ENCODE data around the gene BAZ2A.
"Not testable (repeated sequence)": the region's sequence is repeated elsewhere in the genome, so short reads cannot be mapped to it uniquely, and the experiment has no call there.

The BAZ2A gene

DNA sequence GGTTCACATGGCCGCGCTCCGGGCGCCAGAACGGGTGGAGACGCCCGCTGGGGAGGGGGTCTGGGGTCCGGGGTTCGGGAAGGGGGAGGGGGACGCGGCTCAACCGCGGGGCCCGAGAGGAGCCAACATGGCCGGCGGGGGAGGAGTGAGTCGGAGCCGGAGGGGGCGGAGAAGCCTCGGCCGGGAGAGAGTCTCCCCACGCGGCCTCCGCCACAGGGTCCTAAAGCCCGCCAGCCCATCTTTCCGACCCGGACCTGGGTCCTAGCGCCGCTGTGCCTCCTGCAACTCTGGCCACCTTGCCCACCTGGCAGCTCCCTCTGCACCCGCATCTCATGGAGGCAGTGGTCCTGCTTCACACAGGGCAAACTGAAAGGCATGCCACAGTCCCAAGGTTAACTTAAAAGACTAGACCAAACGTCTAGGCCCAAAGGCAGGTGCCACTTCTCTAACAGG is at the start of gene BAZ2A:
Gene BAZ2A (minus strand): TSS at position 147 of the 453 bp plus-strand sequence. CDS start 12,796 bp downstream, outside the sequence.
- DNase-seq, result peak; percentile 39

DNA sequence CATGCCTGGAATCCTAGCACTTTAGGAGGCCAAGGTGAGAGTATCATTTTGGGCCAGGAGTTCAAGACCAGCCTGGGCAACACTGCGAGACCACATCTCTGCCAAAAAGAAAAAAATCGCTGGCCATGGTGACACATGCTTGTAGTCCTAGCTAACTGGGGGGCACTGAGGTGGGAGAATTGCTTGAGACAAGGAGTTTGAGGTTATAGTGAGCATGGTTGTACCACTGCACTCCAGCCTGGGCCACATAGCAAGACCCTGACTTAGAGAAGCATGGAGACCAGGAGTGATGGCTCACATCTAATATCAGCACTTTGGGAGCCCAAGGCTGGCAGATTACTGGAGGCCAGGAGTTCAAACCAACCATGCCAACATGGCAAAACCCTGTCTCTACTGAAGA is 48.7 kb upstream of the BAZ2A start:
- DNase-seq, result no peak

DNA sequence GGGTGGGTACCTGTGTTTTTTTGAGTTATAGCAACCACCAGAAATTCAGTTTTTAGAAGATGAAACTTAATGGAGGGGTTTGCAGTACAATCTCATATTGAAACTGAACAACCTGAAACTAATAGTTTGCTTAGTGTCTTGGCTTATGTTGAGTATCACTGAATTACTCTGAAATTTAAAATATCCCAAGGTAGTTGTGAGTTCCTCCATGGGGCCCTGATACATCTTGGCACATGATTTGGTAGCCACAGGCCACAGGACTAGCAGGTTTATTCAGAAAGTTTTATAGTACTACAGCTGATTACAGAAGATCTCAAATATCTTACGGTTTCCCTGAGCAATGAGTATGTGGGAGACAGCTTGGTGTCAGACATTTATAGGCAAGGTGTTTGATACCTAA is 47.6 kb upstream of the BAZ2A start:
- DNase-seq, result no peak

DNA sequence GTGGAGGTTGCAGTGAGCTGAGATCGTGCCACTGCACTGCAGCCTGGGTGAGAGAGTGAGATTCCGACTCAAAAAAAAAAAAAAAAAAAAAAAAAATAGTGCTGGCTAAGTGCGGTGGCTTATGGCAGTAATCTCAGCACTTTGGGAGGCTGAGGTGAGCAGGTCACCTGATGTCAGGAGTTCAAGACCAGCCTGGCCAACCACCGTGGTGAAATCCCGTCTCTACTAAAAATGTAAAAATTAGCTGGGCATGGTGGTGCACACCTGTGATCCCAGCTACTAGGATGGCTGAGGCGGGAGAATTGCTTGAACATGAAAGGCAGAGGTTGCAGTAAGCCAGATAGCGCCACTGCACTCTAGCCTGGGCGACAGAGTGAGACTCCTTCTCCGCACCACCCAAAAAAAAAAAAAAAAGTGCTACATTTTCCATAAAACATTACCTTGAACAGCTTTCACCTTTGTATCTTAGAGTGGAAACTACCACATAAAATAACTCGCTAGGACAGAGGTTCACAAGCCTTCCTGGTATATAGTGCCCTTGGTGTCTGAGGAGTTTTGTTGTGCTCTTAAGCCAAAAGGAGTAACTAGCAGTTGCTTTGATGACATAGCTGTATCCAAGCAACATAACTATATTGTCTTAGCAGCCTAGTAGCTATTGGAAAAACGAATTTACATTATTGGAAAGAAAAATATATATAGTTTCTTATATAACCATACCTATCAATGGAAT is 46.9 kb upstream of the BAZ2A start:
- DNase-seq, result no peak

DNA sequence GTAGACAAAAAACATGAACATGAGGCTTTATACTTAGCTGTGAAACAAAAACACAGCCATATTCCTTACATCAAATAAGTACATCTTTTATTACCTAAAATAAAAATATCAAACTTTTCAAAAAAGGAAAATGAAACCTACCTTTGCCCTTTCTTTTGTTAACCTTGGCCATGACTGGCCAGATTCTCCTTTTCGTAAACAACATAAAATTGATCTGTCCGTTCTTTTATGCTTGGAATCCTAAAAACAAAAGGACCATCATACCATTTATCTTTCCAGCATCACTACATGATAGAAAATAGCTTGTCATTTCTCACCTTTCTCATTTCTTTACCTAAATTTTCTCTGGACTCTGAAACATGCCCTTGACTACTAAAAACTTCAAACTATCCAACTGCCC is 41.5 kb upstream of the BAZ2A start:
- DNase-seq, result no peak

DNA sequence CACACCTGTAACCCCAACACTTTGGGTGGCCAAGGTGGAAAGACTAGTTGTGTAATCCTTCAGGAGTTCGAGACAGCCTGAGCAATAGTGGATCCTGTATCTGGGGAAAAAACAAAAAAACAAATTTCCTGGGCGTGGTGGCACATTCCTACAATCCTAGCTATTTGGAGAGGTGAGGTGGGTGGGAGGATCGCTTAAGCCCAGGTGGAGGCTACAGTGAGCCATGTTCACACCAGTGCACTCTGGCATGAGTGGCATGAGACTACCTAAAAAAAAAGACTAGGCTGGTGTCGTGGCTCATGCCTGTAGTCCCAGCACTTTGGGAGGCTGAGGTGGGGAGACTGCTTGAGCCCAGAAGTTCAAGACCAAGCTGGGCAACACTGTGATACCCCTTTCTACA is 40.7 kb upstream of the BAZ2A start:
- DNase-seq, result no peak

DNA sequence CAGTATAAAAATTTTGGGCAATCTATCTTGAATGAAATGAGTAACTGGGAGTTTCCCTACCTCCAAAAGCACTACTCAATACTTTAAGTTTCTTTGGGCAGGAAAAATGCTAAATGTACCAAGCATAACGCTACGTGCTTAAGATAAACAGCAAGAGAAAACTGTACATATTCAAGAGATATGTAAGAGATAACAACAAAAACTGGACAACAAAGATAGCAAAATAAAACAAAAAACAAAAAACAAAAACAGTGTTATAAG is 38.0 kb upstream of the BAZ2A start:
- no peak for DNase-seq

DNA sequence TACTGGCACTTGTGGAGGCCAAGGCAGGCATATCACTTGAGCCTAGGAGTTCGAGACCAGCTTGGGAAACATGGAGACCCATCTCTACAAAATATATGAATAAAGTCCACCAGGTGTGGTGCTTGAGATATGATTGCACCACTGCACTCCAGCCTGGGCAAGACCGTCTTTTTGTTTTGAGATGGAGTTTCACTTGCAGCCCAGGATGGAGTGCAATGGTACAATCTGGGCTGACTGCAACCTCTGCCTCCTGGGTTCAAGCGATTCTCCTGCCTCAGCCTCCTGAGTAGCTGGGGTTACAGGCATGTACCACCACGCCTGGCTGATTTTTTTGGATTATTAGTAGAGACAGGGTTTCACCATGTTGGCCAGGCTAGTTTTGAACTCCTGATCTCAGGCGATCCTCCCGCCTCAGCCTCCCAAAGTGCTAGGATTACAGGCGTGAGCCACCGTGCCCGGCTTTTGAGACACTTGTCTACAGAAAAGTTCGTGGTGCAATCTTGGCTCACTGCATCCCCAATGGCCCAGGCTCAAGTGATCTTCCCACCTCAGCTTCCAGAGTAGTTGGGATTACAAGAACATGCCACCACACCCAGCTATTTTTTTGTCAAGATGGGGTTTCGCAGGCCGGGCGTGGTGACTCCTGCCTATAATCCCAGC is 32.0 kb upstream of the BAZ2A start:
- DNase-seq, result no peak

DNA sequence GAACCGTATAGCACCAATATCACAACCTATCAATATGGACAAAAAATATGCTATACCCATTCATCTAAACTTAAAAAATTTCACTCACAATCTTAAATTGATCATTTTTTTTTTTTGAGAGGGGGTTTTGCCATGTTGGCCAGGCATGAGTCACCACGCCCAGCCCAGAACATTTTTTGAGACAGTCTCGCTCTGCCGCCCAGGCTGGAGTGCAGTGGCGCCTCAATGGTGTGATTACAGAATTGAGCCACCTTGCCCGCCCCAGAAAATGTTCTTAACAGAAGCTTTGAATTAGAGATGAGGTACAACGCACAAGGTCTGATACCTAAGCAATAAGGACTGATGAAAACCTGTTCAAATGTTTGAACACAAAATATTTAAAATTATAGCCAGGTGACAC is 31.4 kb upstream of the BAZ2A start:
- DNase-seq, result no peak

DNA sequence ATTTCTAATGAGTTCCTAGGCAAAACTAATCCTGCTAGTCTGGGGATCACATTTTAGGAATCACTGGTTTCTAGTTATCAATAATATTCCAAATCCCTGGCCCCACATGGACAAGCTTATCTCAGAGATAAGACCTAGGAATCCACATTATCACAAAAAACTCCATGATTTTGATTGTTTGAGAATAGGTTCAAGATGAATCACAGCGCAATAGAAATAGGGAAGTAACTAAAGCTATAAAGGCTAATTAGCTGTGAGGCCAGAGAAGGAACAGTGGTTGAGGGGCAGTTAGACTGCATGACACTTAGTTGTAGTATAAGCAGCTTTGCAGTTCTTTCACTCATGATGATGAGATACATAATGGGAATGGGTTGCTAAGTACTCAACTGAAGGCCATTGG is 28.8 kb upstream of the BAZ2A start:
- no peak for DNase-seq

DNA sequence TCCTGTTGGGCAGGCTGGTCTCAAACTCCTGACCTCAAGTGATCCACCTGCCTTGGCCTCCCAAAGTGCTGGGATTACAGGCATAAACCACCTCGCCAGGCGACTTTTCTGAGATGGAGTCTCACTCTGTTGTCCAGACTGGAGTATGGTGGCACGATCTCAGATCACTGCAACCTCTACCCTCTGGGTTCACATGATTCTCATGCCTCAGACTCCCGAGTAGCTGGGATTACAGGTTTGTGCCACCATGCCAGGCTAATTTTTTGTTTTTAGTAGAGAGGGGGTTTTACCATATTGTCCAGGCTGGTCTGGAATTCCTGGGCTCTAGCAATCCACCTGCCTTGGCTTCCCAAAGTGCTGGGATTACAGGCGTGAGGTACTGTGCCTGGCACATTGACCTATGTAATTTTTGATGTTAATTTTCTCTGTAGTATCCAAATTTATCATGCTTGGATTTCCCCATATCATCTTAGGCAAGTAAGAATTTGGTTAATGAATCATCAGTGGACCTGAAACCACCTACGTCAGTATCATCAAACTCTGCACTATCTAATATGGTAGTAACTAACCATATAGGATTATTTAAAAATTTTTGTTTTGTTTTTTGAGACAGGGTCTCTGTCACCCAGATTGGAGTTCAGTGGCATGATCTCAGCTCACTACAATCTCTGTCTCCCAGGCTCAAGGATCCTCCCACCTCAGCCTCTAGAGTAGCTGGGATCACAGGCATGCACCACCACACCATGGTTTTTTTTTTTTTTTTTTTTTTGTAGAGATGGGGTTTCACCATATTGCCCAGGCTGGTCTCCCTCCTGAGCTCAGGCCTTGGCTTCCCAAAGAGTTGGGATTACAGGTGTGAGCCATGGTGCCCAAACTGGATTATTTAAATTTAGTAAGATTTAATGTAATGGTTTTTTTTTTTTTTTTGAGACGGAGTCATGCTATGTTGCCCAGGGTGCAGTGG is 27.6 kb upstream of the BAZ2A start:
- DNase-seq, result no peak

DNA sequence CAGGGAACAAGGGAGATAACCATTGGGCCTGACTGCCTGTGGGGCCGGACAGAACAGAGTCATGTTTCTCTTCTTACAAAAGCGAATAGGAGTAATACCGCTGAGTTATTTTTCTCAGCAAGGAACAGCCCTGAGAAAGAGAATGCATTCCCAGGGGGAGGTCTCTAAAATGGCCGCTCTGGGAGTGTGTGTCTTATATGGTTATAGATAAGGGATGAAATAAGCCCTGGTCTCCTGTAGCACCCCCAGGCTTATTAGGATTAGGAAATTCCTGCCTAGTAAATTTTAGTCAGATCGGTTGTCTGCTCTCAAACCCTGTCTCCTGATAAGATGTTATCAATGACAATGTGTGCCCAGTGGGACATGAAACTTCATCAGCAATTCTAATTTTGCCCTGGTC is 23.7 kb upstream of the BAZ2A start:
- not testable (repeated sequence) for DNase-seq

DNA sequence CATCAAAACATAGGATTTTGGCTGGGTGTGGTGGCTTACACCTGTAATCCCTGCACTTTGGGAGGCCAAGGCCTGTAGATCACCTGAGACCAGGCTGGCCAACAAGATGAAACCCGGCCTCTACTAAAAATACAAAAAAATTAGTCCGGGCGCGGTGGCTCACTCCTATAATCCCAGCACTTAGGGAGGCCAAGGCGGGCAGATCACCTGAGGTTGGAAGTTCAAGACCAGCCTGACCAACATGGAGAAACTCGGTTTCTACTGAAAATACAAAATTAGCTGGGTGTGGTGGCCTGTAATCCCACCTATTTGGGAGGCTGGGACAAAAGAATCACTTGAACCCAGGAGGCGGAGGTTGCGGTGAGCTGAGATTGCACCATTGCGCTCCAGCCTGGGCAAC is 17.9 kb upstream of the BAZ2A start:
- DNase-seq, result not testable (repeated sequence)

DNA sequence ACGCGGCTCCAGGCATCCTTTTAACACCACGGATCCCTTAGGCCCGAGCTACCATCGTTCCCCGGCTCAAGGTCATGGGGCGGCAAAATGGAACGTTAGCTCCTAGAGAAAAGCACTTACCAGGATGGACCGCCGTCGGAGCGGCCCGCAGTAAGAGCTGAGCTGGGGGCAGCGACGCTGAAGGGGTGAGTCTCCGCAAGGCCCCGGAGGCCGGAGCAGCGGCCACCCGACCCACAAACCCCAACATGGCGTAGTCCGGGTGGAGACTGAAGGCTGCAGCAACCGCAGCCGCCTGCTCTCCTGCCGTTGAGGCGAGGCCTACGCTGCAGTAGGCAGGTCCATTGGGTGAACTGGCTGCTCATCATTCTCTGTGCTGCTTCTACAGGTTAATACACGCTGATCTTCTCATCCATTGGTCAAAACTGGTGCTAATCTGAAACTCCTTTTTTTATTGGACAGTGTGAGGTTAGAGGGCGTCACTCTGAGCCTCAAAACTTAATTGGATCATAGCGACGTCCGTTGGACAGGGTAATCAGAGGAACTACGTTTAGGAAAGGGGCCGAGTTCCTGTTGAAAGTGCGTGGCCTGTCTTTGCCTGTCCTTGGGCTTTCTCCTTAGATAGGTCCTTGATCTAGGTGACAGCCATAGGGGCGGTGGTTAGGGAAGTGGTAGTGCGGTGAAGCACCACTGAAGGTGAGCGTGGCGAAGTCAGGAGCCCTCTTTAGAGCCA is 15.8 kb upstream of the BAZ2A start, which contains the start of gene ATP5F1B:
Gene ATP5F1B (minus strand): TSS at position 268 of the 730 bp plus-strand sequence. CDS start 21 bp downstream, at position 247.
- peak; percentile 100 for DNase-seq

DNA sequence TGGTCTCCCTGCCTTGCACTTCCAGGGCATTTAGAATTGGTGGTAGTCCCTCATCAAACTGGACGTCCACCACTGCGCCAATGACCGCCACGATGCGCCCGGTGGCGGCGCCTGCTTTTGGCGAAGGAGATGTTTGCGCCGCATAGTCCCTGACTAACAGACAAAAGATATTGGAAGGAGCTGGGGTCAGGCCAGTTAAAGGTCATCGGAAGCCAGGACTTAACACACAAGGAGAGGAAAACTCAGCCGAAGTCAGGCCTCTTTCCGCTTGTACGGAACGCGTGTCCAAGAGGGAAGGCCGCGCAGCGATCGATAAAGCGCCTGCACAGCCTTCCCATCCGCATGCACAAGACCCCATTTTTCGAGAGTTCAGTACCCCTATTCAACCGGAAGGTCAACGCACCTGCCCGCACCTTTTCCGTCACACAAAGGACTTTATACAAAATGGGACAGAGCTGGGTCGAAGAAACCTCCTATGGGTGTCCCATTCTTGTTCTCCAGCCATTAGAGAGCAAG is 15.1 kb upstream of the BAZ2A start:
- no peak for DNase-seq

DNA sequence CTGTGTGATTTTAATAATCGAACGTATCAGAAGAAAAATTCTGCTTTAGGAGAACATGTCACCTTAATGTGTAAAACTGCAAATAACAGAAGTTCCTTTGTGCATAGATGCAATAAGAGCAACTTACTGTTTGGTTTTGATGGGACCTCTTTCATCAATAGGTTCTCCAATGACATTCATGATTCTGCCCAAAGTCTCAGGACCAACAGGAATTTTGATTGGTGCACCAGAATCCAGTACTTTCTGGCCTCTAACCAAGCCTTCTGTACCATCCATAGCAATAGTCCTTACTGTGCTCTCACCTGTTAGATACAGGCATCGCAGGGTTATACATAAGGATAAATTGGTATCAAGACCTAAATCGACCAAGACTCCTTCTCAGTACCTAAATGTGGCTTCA is 14.5 kb upstream of the BAZ2A start:
- no peak for DNase-seq

DNA sequence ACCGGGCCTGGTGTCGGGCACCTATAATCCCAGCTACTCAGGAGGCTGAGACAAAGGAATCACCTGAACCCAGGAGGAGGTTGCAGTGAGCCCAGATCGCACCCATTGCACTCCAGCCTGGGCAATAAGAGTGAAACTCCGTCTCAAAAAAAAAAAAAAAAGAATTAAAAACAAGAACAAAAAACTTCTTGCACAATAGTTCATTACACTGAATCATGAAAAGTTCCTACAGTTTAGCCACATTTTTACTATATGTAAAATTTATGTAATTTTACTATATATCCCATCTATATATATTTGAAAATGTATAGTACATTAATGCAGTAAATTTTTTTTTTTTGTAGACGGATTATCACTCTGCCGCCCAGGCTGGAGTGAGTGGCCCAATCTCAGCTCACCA is 11.1 kb upstream of the BAZ2A start:
- no peak for DNase-seq

DNA sequence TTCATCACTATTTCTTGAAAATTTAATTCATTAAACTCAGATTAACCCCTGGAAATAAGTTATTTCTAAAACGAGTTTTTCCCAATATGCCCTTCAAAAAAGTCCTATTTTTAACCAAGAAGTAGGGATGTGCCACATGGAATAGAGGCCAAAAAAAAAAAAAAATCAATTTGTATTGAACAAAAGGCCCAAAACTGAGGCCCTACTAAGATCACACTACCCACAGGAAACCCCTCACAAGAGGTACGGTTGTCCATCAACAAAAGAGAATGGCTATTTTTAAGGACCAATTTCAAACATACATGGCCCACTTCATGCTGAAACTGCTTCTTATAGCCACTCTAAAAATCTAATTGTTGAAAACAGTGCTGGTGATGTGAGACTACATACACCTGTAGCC is 7.5 kb upstream of the BAZ2A start:
- DNase-seq, result no peak

DNA sequence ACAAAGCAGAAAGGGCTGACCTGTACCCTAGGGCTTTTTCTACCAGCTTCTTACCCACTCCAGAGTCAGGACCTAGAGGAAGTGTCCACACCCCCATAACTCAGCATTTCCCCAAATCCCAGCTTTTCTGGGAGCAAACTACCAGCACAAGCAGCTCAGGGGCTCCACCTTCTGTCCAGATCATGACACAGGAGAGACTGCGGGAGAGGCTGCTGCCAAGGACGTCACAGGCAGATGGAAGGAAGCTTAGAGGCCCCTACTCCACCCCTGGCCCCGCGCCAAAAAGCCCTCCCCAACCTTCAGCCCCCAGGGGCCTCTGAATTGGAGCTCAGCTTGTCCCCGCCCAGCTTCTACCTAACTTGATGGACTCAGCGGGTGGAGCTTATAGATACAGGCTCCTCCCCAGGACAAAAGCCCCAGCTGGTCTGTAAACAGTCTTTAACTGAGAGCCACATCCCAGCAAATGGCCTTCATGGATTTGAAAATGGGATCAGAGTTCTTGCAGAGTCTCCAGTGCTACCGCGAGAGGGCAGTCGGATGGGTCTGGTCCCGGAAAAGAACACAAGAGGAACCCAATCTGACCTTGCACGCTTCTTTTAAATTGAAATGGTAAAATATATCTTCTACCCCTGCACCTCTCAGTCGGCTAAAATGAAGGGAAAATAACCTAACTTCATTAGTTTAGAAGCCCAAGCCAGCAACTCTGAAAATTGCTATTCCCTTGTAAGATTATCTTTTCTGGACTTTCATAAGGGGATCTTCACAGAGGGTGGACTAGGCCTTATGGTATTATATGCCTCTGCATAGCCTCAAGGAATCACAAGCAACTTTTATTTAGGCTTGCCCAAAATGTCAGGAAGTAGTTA is 6.8 kb upstream of the BAZ2A start:
- peak; percentile 87 for DNase-seq

DNA sequence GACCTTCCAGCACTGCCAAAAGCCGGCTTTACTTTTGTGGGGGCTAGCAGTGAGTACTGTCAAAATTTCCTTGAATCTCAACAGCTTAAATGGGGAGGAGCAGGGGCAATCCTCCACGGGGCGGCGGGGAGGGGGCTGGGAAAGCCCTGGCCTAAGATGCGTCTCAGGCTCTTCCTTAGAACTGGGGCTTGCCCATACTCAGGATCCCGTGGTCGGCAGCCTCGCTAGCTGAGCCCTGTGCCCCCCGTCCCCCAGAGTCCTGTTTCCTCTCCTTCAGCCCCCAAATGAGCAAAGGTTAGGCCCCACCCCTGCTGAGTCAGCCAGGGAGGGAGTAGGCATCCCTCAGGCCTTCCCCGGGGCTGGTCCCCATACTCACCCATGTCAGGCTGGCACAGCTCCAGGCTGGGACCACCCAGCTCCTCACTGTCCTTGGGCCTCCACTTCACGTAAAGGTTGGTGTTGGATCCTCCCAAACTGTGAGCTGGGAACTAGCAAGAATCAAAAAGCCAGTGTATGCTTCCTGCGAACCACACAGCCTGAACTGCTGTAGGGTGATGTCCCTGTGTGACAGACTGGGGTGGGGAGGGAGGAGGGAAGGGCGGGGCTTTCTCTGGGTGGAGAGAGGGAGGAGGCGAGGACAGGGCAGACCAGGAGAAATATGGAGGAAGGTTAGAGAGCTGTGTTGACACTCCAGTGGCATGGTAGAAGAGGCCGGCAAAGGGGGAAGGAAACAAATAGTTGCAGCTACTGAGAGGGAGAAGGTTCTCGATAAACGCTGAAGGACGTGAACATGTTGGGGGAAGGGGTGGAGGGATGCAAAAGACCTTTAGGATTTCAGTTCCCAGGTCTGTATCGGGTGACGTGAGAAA is 5.9 kb upstream of the BAZ2A start:
- peak; percentile 76 for DNase-seq

All from GF-D8 (cell line).